Embryonic facial prominence (tissue), 1 donor: ENCODE data around the gene PLD6.

Source experiments
- DNase-seq: peaks from one replicate; pipeline ENCODE4 v3.0.0-alpha.2; 2016; ENCODE audit errors: extremely low spot score

PLD6 gene

DNA sequence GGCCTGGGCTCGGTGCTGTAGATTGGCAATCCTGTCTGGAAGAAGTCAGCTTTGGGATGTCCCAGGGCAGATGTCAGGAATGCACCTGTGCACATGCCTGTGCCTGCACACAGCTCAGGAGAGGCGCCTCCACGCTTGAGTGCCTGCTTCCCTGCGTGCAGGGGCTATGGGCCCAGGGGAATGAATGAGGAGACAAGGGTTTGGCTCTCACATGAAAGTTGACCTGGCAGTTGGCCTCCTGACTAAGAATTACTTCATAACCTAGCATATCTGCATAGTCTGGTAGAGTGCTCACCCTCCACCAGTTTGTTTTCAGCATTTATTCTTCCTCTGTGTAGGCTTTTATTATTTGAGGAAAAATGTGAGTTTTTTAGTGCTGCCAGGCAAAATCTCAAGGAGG lies 50.0 kb downstream of the PLD6 start:
- no peak for DNase-seq

- DNase-seq, result no peak
Observed at GRCh38 chr17:17155568-17155967, 50.6 kb downstream of the PLD6 start.

DNA sequence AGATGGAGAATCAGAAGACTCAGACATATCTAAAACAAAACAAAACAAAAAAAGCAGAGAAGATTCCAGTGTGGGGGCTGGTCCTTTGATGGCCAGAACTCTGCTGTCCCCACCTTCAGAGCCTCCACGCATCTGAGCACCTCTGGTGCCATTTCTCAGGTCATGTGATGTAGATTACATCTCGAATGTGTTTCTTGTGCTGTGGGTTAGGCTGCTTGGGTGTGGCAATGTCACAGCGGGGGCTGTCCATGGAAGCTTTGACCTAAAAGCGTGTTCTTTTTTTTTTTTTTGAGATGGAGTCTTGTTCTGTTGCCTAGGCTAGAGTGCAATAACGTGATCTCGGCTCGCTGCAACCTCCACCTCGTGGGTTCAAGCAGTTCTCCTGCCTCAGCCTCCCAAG lies 51.2 kb downstream of the PLD6 start:
- DNase-seq, result no peak

GRCh38 chr17:17154556-17154955 lies 51.6 kb downstream of the PLD6 start:
- no peak for DNase-seq

- no peak for DNase-seq
Observed at GRCh38 chr17:17153709-17154108, 52.4 kb downstream of the PLD6 start.

DNA sequence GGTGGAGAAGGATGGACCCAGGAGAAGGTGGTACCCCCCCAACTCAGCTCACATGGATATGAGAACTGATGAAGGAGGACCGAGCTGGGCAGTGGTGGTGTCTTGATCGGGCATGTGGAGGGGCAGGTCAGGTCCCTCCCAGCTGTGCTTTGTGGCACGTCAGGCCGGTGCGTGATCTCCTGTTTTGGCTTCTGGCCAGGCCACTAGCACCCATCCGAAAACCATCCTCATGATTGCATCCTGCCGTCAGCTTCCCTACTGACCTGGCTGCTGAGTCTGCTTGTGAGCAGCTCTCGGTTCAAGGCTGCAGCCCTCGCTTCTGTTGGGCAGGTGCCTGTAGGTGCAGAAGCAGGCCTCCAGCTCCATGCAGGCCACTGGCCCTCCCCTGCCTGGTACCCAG lies 53.1 kb downstream of the PLD6 start:
- no peak for DNase-seq

GRCh38 chr17:17152385-17152784 lies 53.7 kb downstream of the PLD6 start:
- DNase-seq, result no peak

- DNase-seq, result no peak
Observed at GRCh38 chr17:17151962-17152361, 54.2 kb downstream of the PLD6 start.

DNA sequence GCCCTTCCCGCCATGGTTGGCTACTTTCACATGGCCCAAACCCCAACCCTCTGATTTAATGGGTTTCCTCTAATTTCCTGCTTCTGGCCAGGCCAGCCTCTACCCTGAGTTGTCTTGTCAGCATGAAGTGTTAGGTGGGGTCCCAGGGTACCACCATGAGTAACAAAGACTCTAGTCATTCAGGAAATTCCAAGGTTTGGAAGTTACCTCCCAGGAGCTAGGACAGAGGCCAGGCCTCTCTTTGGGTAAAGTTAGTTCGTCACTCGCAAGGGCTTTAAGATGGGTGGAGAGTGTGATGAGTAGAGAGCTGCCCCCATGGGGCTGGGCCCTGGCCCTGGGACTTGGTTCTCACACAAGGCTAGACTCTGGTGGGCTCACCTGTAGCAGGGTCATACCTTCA lies 54.6 kb downstream of the PLD6 start:
- DNase-seq, result no peak

- DNase-seq, result no peak
Observed at GRCh38 chr17:17151055-17151454, 55.1 kb downstream of the PLD6 start.
